AG08396 (cell line): ENCODE results near the gene SMAP1.

Source experiments
- DNase-seq: peaks from one replicate; pipeline ENCODE4 v3.0.0; 2012; ENCODE audit warnings: low spot score, mixed read lengths

Gene SMAP1

GRCh38 chr6:70900047-70900446 lies 232.4 kb downstream of the SMAP1 start:
- no peak for DNase-seq

- DNase-seq, result no peak
Observed at GRCh38 chr6:70901324-70901723, 233.6 kb downstream of the SMAP1 start.

GRCh38 chr6:70903665-70904452 lies 236.2 kb downstream of the SMAP1 start:
- DNase-seq, result no peak

- DNase-seq, result no peak
Observed at GRCh38 chr6:70905742-70906141, 238.1 kb downstream of the SMAP1 start.
